Endothelial cell of umbilical vein (primary cell): ENCODE results near the gene PPFIA1.

Experiments
- EZH2 ChIP-seq: IDR thresholded peaks from 2 replicates; pipeline ENCODE4 v1.6.1; 2012; ENCODE audit warnings: borderline replicate concordance, low read depth, mild to moderate bottlenecking, moderate library complexity, low read length, inconsistent platforms; ENCODE audit not compliant: severe bottlenecking
- JUN ChIP-seq: IDR thresholded peaks from 2 replicates; pipeline ENCODE4 v1.6.1; 2011; ENCODE audit warnings: borderline replicate concordance, low read depth; ENCODE audit not compliant: insufficient read length, insufficient read depth
- POLR2A ChIP-seq: IDR thresholded peaks from 2 replicates; pipeline ENCODE4 v1.6.1; 2012; ENCODE audit warnings: low read depth, mild to moderate bottlenecking, control low read depth, low read length
- POLR2AphosphoS5 ChIP-seq: IDR thresholded peaks from 2 replicates; pipeline ENCODE4 v1.6.1; 2012; ENCODE audit warnings: low read depth, mild to moderate bottlenecking, control low read depth, low read length, moderate library complexity; ENCODE audit not compliant: insufficient read depth
- TF ChIP-seq, protein P1 (sequence below), 2 donors: IDR thresholded peaks; 1 replicate in 1 of 2; 2 replicates in 1 of 2; pipeline ENCODE4 v1.5.1; 2011; ENCODE audit warnings: low read length in 2 of 2, mild to moderate bottlenecking in 2 of 2, moderate library complexity in 2 of 2, control low read depth in 1 of 2, inconsistent platforms in 1 of 2, low read depth in 1 of 2; ENCODE audit not compliant: insufficient read depth in 1 of 2; ENCODE audit errors: extremely low read depth in 1 of 2

GRCh38 chr11:70289582-70289981 is 19.1 kb downstream of the PPFIA1 start:
- TF ChIP-seq, protein P1, sequence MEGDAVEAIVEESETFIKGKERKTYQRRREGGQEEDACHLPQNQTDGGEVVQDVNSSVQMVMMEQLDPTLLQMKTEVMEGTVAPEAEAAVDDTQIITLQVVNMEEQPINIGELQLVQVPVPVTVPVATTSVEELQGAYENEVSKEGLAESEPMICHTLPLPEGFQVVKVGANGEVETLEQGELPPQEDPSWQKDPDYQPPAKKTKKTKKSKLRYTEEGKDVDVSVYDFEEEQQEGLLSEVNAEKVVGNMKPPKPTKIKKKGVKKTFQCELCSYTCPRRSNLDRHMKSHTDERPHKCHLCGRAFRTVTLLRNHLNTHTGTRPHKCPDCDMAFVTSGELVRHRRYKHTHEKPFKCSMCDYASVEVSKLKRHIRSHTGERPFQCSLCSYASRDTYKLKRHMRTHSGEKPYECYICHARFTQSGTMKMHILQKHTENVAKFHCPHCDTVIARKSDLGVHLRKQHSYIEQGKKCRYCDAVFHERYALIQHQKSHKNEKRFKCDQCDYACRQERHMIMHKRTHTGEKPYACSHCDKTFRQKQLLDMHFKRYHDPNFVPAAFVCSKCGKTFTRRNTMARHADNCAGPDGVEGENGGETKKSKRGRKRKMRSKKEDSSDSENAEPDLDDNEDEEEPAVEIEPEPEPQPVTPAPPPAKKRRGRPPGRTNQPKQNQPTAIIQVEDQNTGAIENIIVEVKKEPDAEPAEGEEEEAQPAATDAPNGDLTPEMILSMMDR (IDR thresholded peaks at IDR 0.05; ENCODE audit: extremely low read depth in 1 of 2, insufficient read depth in 1 of 2, low read depth in 1 of 2, low read length in 2 of 2) = no peak
- TF ChIP-seq EZH2 (no peak), POLR2A (no peak), JUN (no peak), POLR2AphosphoS5 (no peak)
